Adrenal gland (tissue), 12 donors: ENCODE results near the gene SLC25A42. TPM values are rescaled to one million over a fixed set of nuclear protein-coding genes. Genes with fewer than 3 reads are reported as not detected.

Experiments
- DNase-seq, 7 donors: peaks; one replicate each; pipeline ENCODE4 v3.0.0-alpha.2; 2019 to 2020
- H3K27ac ChIP-seq, 5 donors: fragments of 200-600 bp; sonication (generic) in 4 of 5; 1 replicate in 3 of 5; 2 replicates in 2 of 5; pipeline versions ENCODE4 v1.5.1 to v1.8.0; 2016 to 2020; ENCODE audit warnings: mild to moderate bottlenecking in 1 of 5
- H3K27me3 ChIP-seq: fragments of 200-600 bp; 2 replicates; pipeline ENCODE4 v1.8.0; 2021
- H3K36me3 ChIP-seq, 2 donors: fragments of 200-600 bp; replicated peaks in 1 of 2; 1 replicate in 1 of 2; 2 replicates in 1 of 2; pipeline versions ENCODE4 v1.5.1 to v1.8.0; 2018 to 2022
- H3K4me1 ChIP-seq, 2 donors: fragments of 200-600 bp; replicated peaks in 1 of 2; 1 replicate in 1 of 2; 2 replicates in 1 of 2; pipeline versions ENCODE4 v1.5.1 to v1.8.0; 2018 to 2021
- H3K4me3 ChIP-seq, 4 donors: fragments of 200-600 bp; sonication (generic) in 3 of 4; one replicate each; pipeline ENCODE4 v1.5.1; 2016 to 2018
- H3K9me3 ChIP-seq, 3 donors: fragments of 200-600 bp; sonication (generic) in 1 of 3; replicated peaks in 1 of 3; 1 replicate in 2 of 3; 2 replicates in 1 of 3; pipeline versions ENCODE4 v1.5.1 to v1.8.0; 2016 to 2021
- POLR2A ChIP-seq, 2 donors: fragments of 450-650 bp; IDR thresholded peaks; one replicate each; pipeline ENCODE4 v1.6.1; 2017; ENCODE audit warnings: antibody characterized with exemption in 2 of 2, mild to moderate bottlenecking in 2 of 2, moderate library complexity in 1 of 2
- WGBS, 4 donors: extraction: QIAGEN DNeasy Blood & Tissue Kit in 2 of 4; methylation state at CpG; one replicate each; pipeline versions ENCODE4 v1.1.5 to v1.1.7; 2013 to 2017; 5-methylcytosine and 5-hydroxymethylcytosine counted together
- intact Hi-C, 2 donors: fragments of 100-400 bp; cut with DNase I; formaldehyde crosslinking; loops; one replicate each; pipeline versions ENCODE4 v1.14.1 to v1.15.0; 2022 to 2023
- polyA plus RNA-seq, 3 donors: library from polyadenylated mRNA; stranded (reverse); fragments of 200-250 nt in 2 of 3; fragments of 350-450 nt in 1 of 3; fragmentation: Illumina TruSeq in 1 of 3; extraction: RNeasy Lipid Tissue Mini Kit (QIAGEN cat#74804) in 1 of 3; gene quantifications; one replicate each; pipeline ENCODE4 v1.2.3, GENCODE V29; 2013 to 2014
- total RNA-seq, 9 donors: library from RNA; depleted of rRNA in 4 of 9; stranded (reverse); fragments of >200 nt in 4 of 9; fragments of 120-200 nt in 1 of 9; fragmentation: NEBNext Ultra II Directional in 1 of 9; extraction: Animal tissue kit (Norgen Biotek cat#: 25700) in 1 of 9; gene quantifications; one replicate each; pipeline versions ENCODE4 v1.1.0 to v1.2.4, GENCODE V29; 2013 to 2023
- TF ChIP-seq, protein P1 (sequence below), 6 experiments: fragments of 450-650 bp in 4 of 6; fragments of 200-600 bp in 2 of 6; sonication (generic) in 1 of 6; IDR thresholded peaks; 1 replicate in 5 of 6; 2 replicates in 1 of 6; pipeline versions ENCODE4 v1.5.1 to v1.8.0; 2016 to 2021; ENCODE audit warnings: antibody characterized with exemption in 6 of 6, mild to moderate bottlenecking in 2 of 6, moderate library complexity in 1 of 6
- donor health status: healthy with polysubstance abuse.
- donor health status: Bipolar disorder and iron deficiency.
- donor health status: DM: yes; HTN: yes; CAD: no.
- donor health status: DM: no; HTN: no; CAD: no.
- donor health status: DM: no; HTN: no; CAD: no.
- donor health status: DM: yes; HTN: yes; CAD: no.

The SLC25A42 gene
- total and polyA plus RNA-seq, 12 donors, result 5.7 to 14.3 (median 11.4) TPM

- Histone ChIP-seq H3K27me3 (no peaks in the 10 kb centered on the region), H3K9me3 (no peaks in the 10 kb centered on the region), H3K36me3 (no peaks in the 10 kb centered on the region), H3K27ac (no peak overlapping the region), H3K4me3 (no peak overlapping the region), H3K4me1 (no peaks in the 10 kb centered on the region)
- no peak for DNase-seq
- WGBS, 4 donors, result 88 to 93% (median 91%) methylated on average over 10 of the region's 10 CpGs
- intact Hi-C loops, result no loop called here
- no peak for TF ChIP-seq POLR2A (IDR thresholded peaks at IDR 0.05)
- TF ChIP-seq, protein P1, sequence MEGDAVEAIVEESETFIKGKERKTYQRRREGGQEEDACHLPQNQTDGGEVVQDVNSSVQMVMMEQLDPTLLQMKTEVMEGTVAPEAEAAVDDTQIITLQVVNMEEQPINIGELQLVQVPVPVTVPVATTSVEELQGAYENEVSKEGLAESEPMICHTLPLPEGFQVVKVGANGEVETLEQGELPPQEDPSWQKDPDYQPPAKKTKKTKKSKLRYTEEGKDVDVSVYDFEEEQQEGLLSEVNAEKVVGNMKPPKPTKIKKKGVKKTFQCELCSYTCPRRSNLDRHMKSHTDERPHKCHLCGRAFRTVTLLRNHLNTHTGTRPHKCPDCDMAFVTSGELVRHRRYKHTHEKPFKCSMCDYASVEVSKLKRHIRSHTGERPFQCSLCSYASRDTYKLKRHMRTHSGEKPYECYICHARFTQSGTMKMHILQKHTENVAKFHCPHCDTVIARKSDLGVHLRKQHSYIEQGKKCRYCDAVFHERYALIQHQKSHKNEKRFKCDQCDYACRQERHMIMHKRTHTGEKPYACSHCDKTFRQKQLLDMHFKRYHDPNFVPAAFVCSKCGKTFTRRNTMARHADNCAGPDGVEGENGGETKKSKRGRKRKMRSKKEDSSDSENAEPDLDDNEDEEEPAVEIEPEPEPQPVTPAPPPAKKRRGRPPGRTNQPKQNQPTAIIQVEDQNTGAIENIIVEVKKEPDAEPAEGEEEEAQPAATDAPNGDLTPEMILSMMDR (IDR thresholded peaks at IDR 0.05), result no peak
These were observed 91.9 kb downstream of the SLC25A42 start for GRCh38 chr19:19155495-19156219.

GRCh38 chr19:19157808-19158207, 94.0 kb downstream of the SLC25A42 start:
- Histone ChIP-seq H3K27me3 (no peaks in the 10 kb centered on the region), H3K4me3 (no peak overlapping the region), H3K4me1 (no peaks in the 10 kb centered on the region), H3K9me3 (no peaks in the 10 kb centered on the region), H3K27ac (no peak overlapping the region), H3K36me3 (no peaks in the 10 kb centered on the region)
- TF ChIP-seq, protein P1 (IDR thresholded peaks at IDR 0.05), result no peak
- no peak for TF ChIP-seq POLR2A (IDR thresholded peaks at IDR 0.05)
- 82 to 91% (median 87%) methylated on average over 6 of the region's 6 CpGs for WGBS, 4 donors
- no peak for DNase-seq
- intact Hi-C loops, result no loop called here

DNA sequence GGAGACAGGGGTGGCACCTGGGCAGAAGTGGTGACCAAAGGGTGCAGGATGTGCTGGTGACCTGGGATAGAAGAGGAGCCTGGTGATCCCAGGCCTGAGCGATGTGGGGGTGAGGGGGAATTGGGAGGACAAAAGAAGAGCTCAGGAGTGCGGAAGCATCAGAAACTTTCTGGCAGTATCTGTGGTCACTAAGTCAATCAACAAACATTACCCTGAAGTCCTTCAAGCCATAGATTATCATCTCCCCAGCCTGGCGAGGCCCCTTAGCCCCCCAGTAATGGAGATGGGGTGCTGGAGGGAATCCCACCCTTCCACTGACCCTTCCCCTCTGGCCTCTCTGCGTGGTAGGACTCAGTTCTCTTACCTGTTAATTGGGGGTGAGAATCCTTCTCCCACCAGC, 95.7 kb downstream of the SLC25A42 start:
- Histone ChIP-seq H3K27ac (no peak overlapping the region), H3K4me3 (no peak overlapping the region), H3K4me1 (no peaks in the 10 kb centered on the region), H3K27me3 (no peaks in the 10 kb centered on the region), H3K9me3 (no peaks in the 10 kb centered on the region), H3K36me3 (no peaks in the 10 kb centered on the region)
- TF ChIP-seq, protein P1 (IDR thresholded peaks at IDR 0.05), result no peak
- no peak for TF ChIP-seq POLR2A (IDR thresholded peaks at IDR 0.05)
- 77 to 92% (median 83%) methylated on average over 4 of the region's 4 CpGs for WGBS, 4 donors
- intact Hi-C loops, result no loop called here
- no peak for DNase-seq

DNA sequence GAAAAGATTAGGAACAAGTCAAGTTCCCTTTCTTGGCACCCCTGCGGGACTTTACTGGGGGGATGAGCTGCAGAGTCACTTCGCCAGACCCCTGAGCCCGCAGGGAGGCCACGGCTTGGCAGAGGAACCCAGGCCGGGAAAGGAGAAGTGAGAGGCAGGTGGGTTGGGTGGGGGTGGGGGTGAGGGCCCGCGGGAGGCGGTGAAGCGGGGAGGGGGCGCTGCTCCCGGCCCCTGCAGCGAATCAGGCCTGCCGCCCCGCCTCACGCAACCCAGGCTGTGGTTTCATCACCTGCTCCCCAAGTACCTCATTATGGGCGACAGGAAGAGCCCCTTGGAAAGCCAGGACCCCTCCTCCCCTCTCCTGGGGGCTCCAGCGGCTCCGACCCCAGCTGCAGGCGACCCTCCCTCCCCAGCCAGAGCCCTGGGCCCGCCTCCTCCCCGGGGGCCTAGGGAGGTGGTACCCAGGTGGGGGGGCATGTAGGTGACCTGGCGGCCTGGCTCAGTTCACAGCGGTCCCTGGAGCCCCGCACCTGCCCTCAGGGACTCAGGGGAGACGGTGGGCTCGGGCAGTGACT, 96.8 kb downstream of the SLC25A42 start:
- TF ChIP-seq, protein P1 (IDR thresholded peaks at IDR 0.05), result no peak
- no peak for TF ChIP-seq POLR2A (IDR thresholded peaks at IDR 0.05)
- Histone ChIP-seq H3K4me3 (no peak overlapping the region), H3K27me3 (no peaks in the 10 kb centered on the region), H3K4me1 (no peaks in the 10 kb centered on the region), H3K36me3 (no peaks in the 10 kb centered on the region), H3K27ac (no peak overlapping the region), H3K9me3 (no peaks in the 10 kb centered on the region)
- no peak for DNase-seq
- intact Hi-C loops, result no loop called here
- WGBS, 4 donors, result 43 to 75% (median 53%) methylated on average over 17 to 26 of the region's 26 CpGs
